Measurements from ENCODE around the gene NDUFS5. TPM values are rescaled to one million over a fixed set of nuclear protein-coding genes. Genes with fewer than 3 reads are reported as not detected.
A peak's percentile ranks its signal among the peaks of the same experiment; 100 is the strongest.
"Not testable (repeated sequence)": the region's sequence is repeated elsewhere in the genome, so short reads cannot be mapped to it uniquely, and the experiment has no call there.

The NDUFS5 gene
- total RNA-seq, result 510 and 879 TPM in 2 replicates

GRCh38 chr1:39026051-39026865 lies at the start of gene NDUFS5:
Gene NDUFS5 (plus strand): TSS chr1:39026350. CDS start chr1:39028725, 2,375 bp downstream.
- DNase-seq (ENCODE audit: low read depth), result peak; percentile 87

DNA sequence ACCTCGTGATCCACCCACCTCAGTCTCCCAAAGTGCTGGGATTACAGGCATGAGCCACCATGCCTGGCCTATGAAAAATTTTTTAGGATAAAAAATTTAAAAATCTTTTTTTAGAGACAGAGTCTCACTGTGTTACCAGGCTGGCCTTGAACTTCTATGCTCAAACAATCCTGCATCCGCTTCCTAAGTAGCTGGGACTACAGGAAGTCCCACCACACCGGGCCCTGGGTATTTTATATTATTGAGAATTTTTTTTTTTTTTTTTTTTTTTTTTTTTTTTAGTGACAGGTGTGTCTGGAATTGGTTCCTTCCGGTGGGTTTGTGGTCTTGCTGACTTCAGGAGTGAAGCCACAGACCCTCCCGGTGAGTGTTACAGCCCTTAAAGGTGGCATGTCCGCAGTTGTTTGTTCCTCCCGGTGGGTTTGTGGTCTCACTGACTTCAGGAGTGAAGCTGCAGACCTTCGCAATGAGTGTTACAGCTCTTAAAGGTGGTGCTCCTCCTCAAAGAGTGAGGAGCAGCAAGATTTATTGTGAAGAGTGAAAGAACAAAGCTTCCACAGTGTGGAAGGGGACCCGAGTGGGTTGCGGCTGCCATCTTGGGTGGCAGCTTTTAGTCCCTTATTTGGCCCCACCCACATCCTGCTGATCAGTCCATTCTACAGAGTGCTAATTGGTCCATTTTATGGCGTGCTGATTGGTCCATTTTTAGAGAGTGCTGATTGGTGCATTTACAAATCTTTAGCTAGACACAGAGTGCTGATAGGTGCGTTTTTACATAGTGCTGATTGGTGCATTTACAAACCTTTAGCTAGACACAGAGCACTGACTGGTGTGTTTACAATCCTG lies 48.5 kb upstream of the NDUFS5 start:
- DNase-seq (ENCODE audit: low read depth), result not testable (repeated sequence)

GRCh38 chr1:38978245-38978542 lies 48.0 kb upstream of the NDUFS5 start:
- DNase-seq (ENCODE audit: low read depth), result not testable (repeated sequence)

DNA sequence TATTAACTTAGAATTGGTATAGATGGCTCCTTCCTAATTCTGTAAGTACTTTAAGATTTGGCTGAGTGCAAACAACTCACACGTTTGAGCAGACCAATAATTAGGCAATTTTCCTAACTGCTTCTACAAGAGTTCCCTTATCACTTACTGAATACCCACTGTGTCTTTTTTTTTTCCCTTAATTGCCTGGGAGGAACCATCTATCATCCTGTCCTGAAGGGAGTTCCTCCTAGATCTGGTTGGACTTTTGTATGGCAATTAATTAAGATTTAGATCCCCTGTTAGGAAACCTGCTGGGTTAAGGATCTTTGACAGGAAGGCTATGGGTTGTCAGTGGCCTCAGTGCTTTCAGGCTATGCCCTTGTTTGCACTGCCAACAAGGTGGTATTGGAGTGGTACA lies 46.8 kb upstream of the NDUFS5 start:
- not testable (repeated sequence) for DNase-seq (ENCODE audit: low read depth)

- no peak for DNase-seq (ENCODE audit: low read depth)
Measured at GRCh38 chr1:38989979-38990378, 36.2 kb upstream of the NDUFS5 start.

GRCh38 chr1:38990386-38990737 lies 35.8 kb upstream of the NDUFS5 start:
- no peak for DNase-seq (ENCODE audit: low read depth)

GRCh38 chr1:38990738-38991637 lies 35.2 kb upstream of the NDUFS5 start, which contains the start of gene AKIRIN1:
Gene AKIRIN1 (plus strand): TSS chr1:38991276. CDS start chr1:38991381, 105 bp downstream.
- DNase-seq (ENCODE audit: low read depth), result peak; percentile 80

GRCh38 chr1:38991638-38992411 lies 34.3 kb upstream of the NDUFS5 start:
- peak; percentile 65 for DNase-seq (ENCODE audit: low read depth)

- no peak for DNase-seq (ENCODE audit: low read depth)
Measured at GRCh38 chr1:38992412-38993111, 33.6 kb upstream of the NDUFS5 start.

DNA sequence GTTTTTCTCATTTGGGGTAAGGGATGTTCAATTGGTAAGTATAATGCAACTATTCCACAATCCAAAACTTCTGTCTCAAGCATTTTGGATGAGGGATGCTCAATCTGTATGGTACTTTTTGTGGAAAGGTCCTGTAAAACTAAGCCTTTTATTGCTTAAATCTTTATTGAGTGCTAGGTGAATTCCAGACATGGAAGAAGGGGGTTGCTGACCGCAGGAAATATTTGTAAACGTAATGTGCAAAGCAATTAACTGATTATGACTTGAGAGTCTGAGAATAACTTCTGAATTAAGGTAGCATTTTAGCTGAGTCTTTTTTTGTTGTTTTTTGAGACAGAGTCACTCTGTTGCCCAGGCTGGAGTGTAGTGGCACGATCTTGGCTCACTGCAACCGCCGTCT lies 32.0 kb upstream of the NDUFS5 start:
- no peak for DNase-seq (ENCODE audit: low read depth)

DNA sequence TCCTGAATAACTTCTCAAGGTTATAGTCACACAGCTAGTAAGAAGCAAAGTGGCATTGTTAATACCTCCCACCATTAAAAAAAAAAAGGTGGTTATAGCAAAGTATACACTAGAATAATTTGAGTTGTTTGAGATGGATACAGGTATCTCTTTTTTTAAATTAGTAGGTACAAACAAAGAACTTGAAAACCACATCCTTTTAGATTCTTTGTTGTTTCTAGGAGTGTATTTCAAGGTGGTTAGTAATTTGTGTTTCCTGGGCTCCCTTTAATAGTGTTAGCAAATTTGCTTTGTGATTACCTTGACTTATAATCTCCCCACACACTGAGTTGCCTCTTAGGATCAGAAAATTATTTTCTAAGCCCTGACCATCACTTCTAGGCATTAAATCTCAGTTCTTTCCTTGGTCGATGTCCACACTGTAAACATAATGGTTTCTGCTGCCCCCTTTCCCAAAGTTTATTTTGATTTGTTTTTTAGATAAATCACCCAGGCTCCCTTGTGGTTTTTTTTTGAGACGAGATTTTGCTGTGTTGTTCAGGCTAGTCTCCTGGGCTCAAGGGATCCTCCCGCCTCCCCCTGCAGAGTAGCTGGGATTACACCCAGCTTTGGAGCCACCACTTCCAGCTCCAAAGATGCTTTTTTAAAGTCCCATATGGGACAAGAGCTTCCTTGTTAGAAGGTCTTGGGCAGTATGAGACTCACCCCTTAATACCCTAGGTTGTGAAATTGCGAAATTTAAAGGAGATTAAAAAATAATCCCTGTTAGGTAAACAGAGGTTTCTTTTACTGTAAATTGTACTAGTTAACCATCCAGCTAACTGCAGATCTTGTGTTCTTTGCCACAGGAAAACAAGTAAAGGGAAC lies 28.9 kb upstream of the NDUFS5 start:
- DNase-seq (ENCODE audit: low read depth), result no peak

- no peak for DNase-seq (ENCODE audit: low read depth)
Measured at GRCh38 chr1:38997901-38998190, 28.3 kb upstream of the NDUFS5 start.

DNA sequence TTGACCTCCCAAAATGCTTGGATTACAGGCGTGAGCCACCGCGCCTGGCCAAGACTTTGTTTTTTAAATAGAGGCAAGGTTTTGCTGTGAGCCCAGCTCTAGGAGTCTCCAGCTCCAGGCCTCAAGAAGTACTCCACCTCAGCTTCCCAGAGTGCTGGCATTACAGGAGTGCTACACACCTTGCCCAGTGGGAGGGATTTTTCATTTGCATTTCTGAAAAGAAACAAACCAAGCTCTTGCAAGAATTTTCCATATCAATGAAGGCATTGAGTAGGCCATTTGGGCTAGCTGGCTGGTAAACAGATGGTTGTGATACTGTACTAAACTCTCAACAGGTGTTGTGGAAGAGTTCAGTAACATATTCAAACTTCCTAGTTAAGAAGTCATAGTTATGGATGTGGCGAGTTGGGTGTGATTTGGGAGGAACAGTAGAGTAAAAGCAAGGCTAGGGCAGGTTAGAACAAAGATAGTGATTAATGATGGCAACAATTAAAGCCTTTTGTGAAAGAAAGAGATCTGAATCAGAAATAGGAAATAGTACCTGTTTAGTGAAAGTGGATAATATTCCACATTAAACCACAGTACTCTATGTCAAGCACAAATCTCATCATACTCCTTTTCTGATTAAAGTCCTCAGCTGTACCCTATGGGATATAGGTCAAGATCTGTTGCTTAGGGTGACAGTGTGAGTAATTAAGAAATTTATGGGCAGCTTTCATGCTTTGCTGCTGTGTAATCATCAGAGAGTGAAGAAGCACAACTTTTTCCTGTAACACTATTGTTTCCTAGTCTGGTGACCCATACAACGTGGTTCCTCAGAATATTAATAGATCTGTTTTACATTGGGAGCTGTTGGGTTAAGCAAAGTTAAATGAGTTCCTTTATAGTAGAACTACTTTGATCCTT lies 24.4 kb upstream of the NDUFS5 start:
- no peak for DNase-seq (ENCODE audit: low read depth)

DNA sequence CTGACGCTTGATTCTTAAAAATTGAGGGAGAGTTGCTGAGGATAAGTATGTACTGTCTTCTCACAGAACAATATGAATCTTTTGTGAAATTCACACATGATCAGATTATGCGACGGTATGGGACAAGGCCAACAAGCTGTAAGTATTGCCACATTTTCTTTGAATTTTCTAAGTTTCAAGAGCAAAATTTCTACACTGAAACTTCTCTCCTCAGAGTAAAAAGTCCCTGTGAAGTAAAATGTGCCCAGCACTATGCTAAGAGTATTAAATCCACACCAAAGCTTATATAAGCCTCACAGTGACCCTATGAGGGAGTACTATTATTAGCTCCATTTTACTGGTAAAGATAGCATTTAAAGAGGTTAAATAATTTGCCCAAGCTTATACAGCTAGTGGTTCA lies 22.9 kb upstream of the NDUFS5 start:
- no peak for DNase-seq (ENCODE audit: low read depth)

DNA sequence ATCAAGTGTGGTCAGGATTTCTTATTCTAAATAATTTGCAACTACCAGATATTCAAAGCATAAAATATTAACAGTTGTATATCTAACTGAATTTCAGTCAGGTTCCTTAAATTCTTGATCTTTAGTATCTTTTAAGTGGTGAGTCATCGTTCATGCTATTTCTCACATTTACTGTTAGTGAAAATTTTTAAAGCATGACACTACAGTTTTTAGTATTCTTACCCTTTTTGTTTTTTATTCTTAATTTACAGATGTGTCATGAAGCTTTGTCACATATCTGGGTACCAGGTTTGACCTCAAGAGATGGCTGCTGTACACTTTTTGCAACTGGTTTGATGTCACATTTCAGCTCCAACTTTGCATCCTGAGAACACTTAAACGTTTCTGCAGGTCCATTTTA lies 22.4 kb upstream of the NDUFS5 start:
- DNase-seq (ENCODE audit: low read depth), result no peak

- DNase-seq (ENCODE audit: low read depth), result no peak
Measured at GRCh38 chr1:39006287-39006686, 19.9 kb upstream of the NDUFS5 start.

DNA sequence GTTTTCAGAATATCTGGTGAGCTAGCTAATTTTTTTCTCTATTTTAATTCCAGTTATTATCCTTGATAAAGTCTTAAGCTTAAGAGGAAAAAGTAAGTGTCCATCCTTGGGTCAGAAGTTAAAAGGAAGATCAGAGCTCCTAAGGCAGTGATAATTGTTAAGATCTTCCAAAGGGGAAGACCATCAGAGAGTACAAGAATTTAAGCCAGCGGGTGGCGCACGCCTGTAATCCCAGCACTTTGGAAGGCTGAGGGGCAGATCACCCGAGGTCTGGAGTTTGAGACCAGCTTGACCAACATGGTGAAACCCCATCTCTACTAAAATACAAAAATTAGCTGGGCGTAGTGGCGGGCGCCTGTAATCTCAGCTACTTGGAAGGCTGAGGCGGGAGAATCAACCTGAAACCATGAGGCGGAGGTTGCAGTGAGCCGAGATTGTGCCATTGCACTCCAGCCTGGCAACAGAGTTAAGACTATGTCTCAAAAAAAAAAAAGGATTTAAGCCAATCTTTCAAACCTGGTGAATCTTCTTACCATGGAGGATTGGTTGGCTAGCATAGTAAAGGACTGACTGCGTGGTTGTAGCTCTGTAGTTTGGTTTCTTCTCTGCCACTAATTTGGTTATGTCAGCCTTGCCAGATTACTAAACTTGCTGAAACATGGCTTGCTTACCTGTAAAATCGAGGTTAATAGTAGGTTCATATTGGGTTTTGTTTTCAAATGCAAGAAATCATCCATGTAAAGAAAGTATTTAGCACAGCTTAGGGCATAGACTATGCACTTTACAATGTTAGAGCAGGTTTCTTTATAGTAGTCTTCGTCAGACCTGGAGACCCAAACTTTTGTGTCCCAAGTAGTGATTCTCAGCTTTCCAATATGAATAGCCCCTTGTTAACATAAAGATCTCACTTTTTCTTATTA lies 19.2 kb upstream of the NDUFS5 start:
- no peak for DNase-seq (ENCODE audit: low read depth)

GRCh38 chr1:39014956-39015355 lies 11.2 kb upstream of the NDUFS5 start:
- not testable (repeated sequence) for DNase-seq (ENCODE audit: low read depth)

Data from renal cortical epithelial cell (primary cell).